ENCODE results near the gene ACTR2. TPM values are rescaled to one million over a fixed set of nuclear protein-coding genes. Genes with fewer than 3 reads are reported as not detected.
"Not testable (repeated sequence)": the region's sequence is repeated elsewhere in the genome, so short reads cannot be mapped to it uniquely, and the experiment has no call there.

The ACTR2 gene
- total RNA-seq, 2 donors from 2014 or later, result 130 to 145 TPM

DNA sequence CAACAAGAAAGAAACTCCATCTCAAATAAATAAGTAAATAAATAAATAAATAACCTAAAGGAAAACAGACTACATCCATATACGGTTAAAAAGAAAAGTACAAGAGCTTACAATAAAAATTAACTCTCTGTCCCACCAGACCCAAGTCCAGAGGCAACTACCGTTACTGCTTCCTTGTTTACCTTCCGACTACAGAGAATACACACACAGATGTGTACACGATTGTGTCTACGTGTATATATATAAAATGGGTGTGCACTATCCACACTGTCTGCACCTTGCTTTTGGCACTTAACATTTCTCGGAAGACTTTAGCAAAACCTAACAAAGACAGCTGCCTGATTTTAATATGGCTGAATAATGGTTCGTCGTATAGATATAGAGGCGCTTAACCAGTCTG, 69.9 kb downstream of the ACTR2 start:
- DNase-seq (no peak), ATAC-seq (no peak)
- intact Hi-C loops (cut with DNase I), result no loop called here

DNA sequence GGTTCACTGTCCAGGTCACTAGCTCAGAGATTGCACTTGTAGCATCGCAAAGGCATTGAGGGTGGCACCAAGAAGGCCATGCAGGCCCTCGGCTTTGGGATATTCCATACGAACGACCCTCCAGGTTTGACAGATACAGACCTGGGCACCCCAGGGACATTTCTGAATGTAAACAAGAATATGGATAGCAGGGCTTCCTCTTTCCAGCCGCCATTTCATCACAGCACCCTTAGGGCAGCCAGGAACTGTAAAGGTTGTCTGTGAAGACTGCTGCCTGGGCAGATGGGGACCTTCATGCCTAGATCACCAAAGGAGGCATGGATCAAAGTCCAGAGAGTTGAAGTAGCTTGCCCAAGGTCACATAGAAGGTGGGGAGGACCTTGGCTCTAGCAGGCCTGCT, 70.5 kb downstream of the ACTR2 start:
- no peak for DNase-seq
- ATAC-seq, result no peak
- intact Hi-C loops (cut with DNase I), result no loop called here

DNA sequence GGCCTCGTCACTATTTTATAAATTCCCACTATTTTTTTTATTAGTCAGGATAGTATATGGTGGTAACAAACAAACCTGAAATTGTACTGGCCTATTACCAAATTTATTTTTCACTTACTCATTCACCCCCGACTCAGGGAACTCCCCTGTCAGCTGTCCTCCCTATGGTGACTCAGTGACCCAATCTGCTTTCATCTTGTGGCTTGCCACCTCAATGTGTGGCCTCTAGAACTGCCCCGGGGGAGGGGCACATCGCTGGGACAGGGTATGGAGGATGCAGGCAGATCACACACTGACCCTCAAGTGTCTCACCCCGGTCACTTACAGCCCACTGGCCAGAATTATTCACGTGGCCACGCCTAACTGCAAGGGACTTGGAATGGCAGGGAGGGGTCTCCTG, 71.6 kb downstream of the ACTR2 start:
- intact Hi-C loops (cut with DNase I), result no loop called here
- ATAC-seq, result no peak

DNA sequence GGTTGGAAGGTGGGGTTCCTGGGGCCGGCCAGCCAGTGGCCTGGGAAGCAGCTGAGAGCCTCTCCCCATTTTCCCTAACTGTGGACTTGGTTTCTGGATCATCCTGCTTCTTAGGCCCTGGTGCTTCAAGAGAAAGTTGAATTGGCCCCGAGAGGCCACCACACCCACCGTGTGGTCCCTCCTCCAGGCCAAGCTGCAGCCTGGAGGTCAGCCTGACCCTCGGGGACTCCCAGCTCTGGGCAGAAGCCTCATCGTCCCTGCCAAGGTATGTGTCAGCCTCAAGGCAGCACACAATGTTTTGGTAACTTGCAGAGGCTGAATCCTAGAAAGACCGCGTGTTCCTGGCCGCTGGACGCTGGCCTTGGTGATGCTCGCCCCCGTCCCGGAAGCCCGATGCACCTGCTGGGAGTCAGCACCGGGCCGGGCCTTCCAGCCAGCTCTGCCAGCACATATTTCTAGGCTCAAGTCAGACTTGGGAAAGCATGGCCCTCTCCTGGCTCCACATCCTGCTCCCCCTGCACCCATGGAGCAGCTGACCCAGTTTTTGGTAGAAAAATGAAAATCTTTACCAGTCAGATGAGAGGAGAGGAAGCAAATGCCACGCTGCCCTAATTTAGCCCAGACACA, 72.6 kb downstream of the ACTR2 start:
- intact Hi-C loops (cut with DNase I), result loop anchor here in 1 of 2 donors (10.0 kb wide), 1 partner anchor 125 kb away; no protein-coding TSS in a partner anchor
- DNase-seq, result peak; percentile 81
- peak; percentile 85 to 91 for ATAC-seq

More for the DNA sequence above, 71.6 kb downstream of the ACTR2 start:
- DNase-seq, result no peak

DNA sequence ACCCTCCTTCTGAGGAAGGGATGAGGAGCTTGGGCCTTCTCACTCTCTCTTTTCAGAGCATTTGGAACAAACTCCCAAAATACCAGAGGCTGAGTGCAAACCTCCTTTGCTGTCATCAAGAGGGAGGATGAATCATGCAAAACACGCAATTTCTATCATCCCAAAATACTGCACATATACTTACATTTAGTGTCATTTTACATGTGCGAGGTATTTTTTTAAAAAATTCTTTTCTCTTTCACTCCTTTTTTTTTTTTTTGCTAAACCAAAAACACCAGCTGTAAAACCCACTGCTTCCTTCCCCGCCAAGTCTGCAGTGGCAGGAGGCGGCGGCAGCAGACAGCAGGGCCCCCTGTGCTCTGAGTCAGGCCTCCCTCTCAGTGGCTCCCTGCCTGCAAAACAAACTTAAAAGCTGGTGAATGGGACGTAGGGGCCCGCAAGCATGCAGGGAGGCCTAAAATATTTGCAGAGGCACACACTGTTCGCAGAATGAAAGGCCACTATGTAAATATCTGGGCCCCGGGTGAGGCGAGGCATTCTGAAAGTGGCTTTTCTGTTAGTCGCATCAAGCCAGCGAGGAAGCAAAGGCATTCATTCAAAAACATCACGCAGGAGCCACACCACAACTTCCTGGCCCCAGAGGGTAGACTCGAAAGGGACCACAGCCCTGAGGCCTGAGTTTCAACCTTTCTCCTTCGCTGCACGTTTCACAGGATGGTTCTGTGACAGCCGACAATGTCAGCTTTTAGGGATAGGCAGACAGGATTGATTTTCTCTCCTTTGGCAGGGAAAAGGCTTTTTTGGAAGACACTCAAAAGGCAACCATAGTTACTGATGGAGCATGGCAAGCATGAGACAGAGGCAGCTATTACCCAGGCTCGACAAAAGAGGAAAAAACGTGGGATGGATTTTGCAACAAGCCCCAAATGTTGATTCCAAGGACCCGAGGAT, 73.4 kb downstream of the ACTR2 start:
- intact Hi-C loops (cut with DNase I), result loop anchor here in 1 of 2 donors (10.0 kb wide), 1 partner anchor 124 kb away; no protein-coding TSS in a partner anchor
- ATAC-seq, result peak; percentile 75 to 81
- peak; percentile 33 for DNase-seq

DNA sequence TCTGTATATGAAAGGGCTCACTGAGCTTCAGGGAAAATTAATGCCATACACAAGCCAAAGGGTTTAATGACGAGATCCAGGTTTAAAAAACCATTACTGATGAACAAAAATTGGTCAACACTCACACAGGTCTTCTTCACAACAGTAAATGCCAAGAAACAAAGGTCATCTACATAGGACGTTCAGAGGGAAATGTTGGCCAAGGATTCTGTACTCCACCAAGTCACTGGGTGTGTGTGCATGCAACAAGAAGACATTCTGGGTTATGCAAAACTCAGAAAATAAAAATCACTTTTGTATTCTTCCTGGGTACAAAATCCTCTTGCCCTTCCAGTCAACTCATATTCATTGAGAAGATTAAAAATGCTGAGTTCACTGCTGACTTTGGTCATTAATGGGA, 78.3 kb downstream of the ACTR2 start:
- no peak for ATAC-seq
- no peak for DNase-seq
- intact Hi-C loops (cut with DNase I), result loop anchor here in 1 of 2 donors (10.0 kb wide), 1 partner anchor 119 kb away; no protein-coding TSS in a partner anchor

DNA sequence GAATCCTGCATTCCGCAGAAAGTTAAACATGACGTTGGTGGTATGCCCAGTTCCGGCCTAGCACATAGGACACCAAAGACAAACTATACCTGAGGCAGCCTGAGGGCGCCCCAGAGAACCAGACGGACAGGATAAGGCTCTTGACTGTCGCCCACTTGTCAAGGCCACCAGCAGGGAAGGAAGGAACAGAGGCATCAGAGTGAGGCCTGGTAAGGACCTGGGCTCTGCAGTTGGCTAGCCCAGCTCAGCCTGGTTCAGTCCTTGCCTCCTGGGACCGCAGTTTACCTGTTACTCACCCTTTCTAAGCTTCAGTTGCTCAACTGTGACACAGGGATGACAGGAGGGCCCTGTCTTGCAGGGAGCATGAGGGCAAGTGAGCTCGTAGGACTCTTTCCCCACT, 82.1 kb downstream of the ACTR2 start:
- no peak for DNase-seq
- intact Hi-C loops (cut with DNase I), result loop anchor here in 1 of 2 donors (10.0 kb wide), 1 partner anchor 115 kb away; no protein-coding TSS in a partner anchor
- peak in 1 of 2 donors; percentile 12 for ATAC-seq

DNA sequence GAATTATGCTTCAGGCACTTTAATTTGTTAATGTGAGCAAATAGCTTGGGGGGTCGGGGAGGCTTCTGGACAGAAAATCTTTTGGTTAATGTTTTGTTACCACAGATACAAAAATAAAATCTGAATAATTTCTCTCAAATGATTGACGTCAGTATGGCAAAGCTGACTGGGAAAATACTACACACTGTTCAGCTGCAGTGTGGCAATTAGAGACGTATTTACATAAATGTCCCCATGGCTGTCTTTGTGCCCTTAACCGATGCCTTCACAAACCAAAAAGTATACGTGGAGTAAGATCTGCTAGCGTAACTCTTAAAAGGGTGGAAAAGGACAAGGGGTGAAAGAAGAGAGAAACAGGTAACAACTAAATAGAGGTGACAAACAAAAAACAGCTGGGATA, 83.4 kb downstream of the ACTR2 start:
- DNase-seq (no peak), ATAC-seq (no peak)
- intact Hi-C loops (cut with DNase I), result no loop called here

DNA sequence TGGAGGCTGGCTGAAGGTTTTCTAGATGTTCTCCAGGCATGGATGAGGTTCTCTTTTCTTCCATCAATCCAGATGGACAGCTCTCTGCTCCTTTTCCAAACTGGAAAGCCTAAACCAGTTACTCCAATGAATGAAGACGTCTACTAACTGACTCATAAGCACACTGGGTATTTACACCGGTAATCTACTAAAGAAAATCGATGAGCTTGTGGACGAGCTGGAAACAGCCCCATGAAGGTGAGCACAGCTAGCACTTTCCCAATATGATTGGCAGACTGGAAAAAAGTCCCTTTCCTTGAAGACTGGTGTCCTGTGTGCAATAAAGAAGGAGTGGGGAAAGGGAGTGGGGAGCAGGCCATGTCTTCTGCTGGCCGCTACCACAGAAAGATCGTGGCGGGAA, 84.0 kb downstream of the ACTR2 start:
- no peak for ATAC-seq
- DNase-seq, result no peak
- intact Hi-C loops (cut with DNase I), result no loop called here

DNA sequence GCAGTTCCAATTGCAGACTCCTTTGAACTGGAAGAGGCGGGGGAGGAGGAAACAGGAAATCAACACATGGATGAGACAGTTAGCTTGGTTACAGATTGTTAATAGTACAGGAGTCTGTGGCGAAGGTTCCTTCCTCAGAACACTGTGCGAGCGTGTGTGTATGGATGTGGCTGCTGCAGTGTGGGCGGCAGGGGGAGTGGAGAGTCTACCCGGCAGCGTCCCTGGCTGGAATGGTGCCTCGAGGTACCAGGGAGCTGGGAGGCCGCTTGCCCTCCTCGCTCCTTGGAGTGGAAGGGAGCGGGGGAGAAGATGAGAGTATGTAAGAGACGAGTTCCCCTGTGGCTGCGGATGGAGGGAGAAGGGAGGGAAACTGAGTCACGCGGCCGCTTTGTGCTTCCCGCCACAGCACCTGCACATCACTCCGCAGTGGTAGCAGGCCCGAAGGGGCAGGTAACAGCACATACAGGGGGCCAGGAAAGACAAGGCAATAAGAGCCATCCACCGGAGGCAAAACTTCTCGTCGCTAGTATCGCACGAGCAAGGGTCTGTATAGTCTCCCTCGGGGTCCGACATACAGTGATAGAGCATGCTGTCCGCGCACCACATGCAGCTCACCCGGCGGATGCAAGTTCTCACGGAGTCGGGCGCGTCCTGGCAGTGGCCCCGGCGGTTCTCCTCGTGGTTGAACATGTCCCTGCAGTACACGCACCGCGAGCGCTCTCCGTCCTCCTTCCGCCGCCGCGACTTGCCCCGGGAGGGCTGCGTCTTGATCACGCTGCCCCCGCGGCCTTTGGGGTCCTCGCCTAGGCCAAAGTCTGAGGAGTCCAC, 85.7 kb downstream of the ACTR2 start:
- intact Hi-C loops (cut with DNase I), result no loop called here
- no peak for ATAC-seq
- no peak for DNase-seq

DNA sequence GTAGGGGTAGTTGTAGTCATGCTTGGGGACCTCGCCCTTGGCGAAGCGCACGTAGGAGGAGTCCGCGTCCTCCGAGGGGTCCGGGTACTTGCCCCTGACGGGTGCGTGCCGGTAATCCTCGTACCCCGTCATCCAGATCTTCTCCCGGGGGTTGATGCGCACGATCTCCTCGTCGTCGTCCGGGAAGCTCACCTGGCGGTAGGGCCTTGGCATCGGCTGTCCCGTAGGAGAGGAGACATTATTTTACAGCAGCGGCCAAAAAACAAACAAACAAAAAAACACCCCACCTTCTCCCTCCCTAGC, 86.3 kb downstream of the ACTR2 start:
- intact Hi-C loops (cut with DNase I), result no loop called here
- DNase-seq, result no peak
- no peak for ATAC-seq

DNA sequence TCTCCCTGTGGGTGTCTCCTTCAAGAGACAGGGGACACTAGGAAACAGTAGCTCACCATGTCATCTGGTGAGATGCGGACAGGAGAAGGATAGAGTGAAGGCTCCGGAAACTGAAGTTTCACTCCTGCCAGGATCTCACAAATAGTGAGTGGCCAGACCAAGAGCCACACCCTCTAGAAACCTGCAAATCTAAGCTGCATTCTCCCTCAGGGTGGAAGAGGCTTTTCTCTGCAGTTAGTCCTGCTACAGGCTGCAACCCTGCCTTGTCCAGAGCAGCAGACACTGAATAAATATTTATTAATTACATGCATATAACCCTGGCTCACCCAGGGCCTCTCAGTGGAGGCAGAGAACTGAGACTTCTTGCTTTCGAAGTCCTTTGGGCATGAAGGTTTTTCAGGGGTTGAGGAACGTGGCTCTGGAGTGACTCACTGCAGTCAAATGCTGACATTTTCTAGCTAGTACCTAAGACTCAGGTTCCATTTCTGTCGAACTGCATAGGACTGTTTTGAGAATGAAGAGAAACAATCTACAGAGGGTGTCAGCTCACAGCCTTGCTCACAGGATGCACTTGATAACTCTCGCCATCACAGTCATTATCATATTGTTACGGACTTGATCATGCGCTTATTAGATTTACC, 87.3 kb downstream of the ACTR2 start:
- no peak for DNase-seq
- no peak for ATAC-seq
- intact Hi-C loops (cut with DNase I), result no loop called here

DNA sequence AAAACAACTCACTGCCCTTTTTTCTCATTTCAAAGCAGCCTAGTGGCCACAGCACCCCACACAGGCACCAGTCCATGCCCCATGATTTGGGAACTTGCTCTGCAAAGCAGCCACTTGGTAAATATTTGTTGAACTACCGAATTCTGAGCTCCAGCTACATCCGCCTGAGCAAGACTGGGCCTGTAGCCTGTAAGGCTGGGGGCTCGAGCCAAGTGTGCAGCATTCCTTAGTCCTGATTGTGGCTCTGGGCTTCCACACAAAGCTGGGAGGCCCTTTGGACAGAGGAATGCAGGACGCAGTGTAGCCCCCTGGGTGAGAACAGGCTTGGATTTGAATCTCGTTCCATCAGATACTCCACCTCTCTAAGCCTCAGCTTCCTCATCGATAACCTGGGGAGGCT, 88.4 kb downstream of the ACTR2 start:
- intact Hi-C loops (cut with DNase I), result no loop called here
- peak; percentile 76 to 83 for ATAC-seq
- DNase-seq, result peak; percentile 63

DNA sequence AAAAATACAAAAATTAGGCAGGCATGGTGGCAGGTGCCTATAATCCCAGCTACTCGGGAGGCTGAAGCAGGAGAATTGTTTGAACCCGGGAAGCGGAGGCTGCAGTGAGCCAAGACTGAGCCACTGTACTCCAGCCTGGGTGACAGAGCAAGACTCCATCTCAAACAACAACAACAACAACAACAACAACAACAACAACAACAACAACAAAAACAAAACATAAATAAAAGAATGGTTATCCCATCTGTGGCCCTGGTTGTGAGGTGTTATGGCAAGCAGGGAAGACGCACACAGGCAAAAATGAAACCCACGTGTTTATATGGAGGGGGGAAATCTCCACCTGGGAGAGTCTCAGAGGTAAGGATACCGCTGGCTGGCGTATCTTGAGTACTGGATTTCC, 89.7 kb downstream of the ACTR2 start:
- ATAC-seq; intact Hi-C loops (cut with DNase I); DNase-seq: not testable (repeated sequence)

DNA sequence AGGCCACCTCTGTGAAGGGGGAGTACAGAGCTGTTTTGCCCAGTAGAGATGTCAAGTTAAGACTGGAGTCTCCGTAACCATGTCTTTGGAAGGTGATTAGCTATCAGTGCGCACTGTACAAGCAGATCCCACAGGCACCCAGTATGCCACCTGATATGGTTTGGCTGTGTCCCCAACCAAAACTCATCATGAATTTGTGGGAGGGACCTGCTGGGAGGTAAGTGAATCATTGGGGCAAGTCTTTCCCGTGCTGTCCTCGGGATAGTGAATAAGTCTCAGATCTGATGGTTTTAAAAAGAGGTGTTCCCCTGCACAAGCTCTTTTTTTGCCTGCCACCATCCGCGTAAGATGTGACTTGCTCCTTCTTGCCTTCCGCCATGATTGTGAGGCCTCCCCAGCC, 90.2 kb downstream of the ACTR2 start:
- intact Hi-C loops (cut with DNase I), result no loop called here
- DNase-seq (no peak), ATAC-seq (no peak)

DNA sequence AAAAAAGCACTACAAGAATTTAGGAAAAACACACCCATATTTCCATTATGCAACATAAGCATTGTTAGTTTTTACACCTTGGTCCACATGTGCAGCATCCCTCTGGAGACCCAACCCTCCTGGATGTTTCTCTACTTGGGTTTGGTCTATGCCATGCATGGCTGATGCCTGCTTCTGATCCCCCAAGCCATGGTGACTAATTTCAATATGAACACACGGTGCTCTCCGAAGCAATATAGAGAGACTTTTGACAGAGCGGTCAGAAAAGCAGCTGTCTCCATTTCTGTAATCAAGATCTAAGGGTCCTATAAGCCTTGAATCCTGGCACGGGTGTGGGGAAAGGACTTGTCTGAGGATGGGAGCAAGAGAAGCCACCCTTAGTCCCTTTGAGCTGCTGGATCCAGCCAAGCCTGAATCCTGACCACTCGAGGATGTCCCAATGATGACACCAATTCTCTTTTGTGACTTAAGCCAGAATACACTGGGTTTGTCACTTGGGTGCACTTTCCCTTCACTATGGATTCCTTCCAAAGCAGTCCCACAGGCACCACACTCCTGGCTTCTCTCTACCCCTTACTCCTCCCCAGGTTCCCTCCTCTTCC, 91.5 kb downstream of the ACTR2 start:
- ATAC-seq, result no peak
- DNase-seq, result no peak
- intact Hi-C loops (cut with DNase I), result no loop called here

DNA sequence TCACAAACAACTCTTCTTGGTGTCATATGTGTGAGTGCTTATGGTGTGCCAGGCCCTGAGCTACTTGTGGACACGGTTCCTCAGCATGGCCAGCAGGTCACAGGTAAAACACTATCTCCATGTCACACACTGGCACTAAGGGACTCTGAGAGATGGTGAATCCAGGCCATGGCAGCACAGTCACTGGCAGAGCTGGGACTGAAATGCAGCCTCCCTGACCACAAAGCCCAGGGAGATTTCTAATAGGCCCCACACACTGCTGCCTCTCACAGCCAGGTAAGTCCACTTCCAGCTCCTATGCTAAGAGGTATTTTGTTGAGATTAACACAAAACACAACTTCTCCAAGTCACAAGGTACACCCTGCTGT, 92.0 kb downstream of the ACTR2 start:
- intact Hi-C loops (cut with DNase I), result no loop called here
- ATAC-seq, result no peak
- no peak for DNase-seq

DNA sequence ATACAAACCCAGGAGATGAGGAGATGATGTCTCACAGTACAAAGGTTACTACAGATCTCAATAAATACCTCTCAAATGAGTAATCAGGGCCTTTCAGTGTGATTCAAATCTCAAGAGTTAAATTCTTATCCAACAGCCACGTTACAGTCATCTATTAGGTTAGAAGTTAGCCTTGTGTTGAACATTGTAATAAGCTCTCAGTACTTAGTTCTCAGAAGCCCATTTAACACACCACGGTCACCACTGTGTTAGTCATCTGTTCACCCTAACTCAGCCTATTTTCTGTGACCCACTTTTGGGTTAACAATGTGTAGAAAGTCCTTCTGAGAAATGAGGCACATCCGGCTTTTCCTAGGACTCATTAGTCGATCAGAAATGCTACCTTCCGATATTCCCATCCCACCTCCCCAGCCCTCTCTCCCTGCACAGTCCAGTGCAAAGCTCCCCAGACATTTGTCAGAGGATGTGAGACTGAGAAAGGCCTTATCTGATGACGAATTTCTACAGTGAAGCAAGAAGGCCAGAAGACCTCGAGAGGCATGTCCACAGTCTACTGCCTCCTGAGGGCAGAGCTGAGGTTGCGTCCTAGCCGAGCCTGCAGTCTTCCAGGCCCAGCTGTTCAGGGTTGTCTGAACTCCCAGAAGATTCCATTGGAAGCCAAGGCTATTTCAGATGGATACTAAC, 92.6 kb downstream of the ACTR2 start:
- no peak for DNase-seq
- intact Hi-C loops (cut with DNase I), result no loop called here
- ATAC-seq, result peak; percentile 48 to 84
